Inferior parietal cortex (tissue), 1 donor: ENCODE results near the gene TFB1M.
"Not testable (repeated sequence)": the region's sequence is repeated elsewhere in the genome, so short reads cannot be mapped to it uniquely, and the experiment has no call there.

Source experiments
- DNase-seq: peaks from one replicate; pipeline ENCODE4 v3.0.0-alpha.2; 2016; ENCODE audit errors: extremely low spot score

TFB1M gene

GRCh38 chr6:155314092-155314772 is at the start of gene TFB1M:
TFB1M (minus strand) TSS chr6:155314484; CDS start chr6:155314428, 56 bp downstream.
- peak; percentile 99 for DNase-seq

DNA sequence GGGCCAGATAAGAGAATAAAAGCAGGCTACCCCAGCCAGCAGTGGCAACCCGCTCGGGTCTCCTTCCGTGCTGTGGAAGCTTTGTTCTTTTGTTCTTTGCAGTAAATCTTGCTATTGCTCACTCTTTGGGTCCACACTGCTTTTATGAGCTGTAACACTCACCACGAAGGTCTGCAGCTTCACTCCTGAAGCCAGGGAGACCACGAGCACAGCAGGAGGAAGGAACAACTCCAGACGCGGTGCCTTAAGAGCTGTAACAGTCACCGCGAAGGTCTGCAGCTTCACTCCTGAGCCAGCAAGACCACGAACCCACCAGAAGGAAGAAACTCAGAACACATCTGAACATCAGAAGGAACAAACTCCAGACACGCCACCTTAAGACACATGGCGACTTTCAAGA is 49.7 kb upstream of the TFB1M start:
- not testable (repeated sequence) for DNase-seq

DNA sequence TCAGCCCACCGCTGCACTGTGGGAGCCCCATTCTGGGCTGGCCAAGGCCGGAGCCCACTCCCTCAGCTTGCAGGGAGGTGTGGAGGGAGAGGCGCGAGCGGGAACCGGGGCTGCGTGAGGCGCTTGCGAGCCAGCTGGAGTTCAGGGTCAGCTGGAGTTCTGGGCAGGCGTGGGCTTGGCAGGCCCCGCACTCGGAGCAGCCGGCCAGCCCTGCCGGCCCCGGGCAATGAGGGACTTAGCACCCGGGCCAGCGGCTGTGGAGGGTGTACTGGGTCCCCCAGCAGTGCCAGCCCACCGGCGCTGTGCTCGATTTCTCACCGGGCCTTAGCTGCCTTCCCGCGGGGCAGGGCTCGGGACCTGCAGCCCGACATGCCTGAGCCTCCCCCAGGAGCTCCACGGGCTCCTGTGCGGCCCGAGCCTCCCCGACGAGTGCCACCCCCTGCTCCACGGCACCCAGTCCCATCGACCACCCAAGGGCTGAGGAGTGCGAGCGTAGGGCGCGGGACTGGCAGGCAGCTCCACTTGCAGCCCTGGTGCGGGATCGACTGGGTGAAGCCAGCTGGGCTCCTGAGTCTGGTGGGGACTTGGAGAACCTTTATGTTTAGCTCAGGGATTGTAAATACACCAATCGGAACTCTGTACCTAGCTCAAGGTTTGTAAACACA is 48.8 kb upstream of the TFB1M start:
- not testable (repeated sequence) for DNase-seq

DNA sequence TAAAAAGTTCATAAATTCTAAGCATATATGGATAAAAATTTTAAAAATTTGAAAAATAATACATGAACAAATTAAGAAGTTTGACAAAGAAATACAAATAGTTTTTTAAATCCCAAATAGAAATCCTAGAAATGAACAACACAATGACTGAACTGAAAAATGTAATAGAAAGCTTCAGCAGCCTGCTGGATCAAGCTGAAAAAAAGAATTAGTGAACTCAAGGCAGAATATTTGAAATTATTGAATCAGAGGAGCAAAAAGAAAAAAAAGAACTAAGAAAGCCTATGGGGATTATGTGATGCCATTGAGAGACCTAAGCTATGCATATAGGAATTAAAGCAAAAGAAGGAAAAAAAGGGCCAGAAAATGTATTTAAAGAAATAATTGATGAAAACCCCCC is 39.9 kb upstream of the TFB1M start:
- DNase-seq, result no peak

GRCh38 chr6:155352811-155353210 is 38.5 kb upstream of the TFB1M start:
- no peak for DNase-seq

GRCh38 chr6:155352130-155352420 is 37.8 kb upstream of the TFB1M start:
- no peak for DNase-seq

DNA sequence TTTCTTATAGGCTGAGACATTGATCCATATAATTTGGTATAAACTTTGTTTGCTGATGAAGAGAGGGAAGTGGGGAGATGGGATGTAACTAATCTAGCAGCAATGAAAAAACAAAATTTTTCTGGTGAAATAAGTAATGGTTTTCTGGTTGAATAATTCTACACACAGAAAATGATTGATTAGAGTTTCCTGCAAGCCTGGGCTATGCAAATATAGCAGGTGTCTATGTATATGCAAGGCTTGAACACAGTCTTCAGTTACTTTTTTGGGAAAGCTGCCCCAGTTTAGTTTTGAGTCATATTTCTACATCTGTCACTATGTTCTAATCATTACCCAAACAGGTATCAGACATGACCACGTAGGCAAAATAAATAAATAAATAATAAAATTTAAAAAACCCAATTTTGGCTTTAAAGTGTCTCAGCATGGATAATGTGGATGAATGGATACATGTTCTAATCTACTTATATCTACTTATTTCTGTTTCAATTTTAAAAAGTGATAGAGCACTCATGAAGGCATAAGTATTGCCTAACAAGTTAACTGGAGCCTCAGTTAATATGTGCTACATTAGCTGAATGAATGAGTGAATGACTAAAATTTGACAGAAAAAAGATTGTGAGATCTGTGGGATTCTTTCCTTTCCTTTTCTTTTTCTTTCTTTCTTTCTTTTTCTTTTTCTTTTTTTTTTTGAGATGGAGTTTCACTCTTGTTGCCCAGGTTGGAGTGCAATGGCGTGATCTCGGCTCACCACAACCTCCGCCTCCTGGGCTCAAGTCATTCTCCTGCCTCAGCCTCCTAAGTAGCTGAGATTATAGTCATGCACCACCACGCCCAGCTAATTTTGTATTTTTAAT is 37.2 kb upstream of the TFB1M start:
- no peak for DNase-seq

GRCh38 chr6:155349956-155350355 is 35.7 kb upstream of the TFB1M start:
- DNase-seq, result no peak

GRCh38 chr6:155349129-155349528 is 34.8 kb upstream of the TFB1M start:
- DNase-seq, result no peak

DNA sequence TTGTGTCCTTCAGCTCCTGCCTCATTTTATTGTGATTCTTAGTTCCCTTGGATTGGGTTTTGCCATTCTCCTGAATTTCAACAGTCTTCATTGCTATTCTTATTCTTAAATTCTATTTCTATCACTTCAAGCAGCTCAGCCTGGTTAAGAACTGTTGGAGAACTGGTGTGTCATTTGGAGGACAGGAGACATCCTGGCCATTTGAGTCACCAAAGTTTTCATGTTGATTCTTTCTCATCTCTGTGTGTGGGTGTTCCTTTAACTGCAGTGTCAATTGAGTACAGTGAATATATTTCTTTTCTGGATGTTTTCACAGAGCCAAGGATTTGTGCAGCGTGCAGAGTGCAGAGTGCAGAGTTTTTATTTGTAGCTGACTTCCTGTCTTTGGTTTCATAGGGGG is 33.5 kb upstream of the TFB1M start:
- no peak for DNase-seq

GRCh38 chr6:155346957-155347356 is 32.7 kb upstream of the TFB1M start:
- DNase-seq, result no peak

DNA sequence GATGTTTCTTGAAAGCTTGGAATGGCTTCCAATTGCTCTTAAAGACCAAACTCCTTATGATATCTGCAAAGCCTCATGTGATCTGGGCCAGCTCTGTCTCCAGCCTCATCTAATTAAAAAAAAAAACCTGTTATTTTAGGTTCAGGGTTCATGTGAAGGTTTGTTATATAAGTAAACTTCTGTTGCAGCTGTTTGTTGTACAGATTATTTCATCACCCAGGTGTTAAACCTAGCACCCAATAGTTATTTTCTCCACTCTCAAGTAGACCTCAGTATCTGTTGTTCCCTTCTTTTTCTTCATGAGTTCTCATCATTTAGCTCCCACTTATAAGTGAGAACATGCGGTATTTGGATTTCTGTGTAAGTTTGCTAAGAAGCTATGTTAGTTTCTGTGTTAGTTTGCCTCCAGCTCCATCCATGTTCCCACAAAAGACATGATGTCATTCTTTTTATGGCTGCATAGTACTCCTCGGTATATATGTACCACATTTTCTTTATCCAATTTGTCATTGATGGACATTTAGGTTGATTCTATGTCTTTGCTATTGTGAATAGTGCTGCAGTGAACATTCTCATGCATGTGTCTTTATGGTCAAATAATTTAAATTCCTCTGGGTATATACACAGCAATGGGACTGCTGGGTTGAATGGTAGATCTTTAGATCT is 30.2 kb upstream of the TFB1M start:
- no peak for DNase-seq

- no peak for DNase-seq
Measured at GRCh38 chr6:155341130-155341828, 27.0 kb upstream of the TFB1M start.

DNA sequence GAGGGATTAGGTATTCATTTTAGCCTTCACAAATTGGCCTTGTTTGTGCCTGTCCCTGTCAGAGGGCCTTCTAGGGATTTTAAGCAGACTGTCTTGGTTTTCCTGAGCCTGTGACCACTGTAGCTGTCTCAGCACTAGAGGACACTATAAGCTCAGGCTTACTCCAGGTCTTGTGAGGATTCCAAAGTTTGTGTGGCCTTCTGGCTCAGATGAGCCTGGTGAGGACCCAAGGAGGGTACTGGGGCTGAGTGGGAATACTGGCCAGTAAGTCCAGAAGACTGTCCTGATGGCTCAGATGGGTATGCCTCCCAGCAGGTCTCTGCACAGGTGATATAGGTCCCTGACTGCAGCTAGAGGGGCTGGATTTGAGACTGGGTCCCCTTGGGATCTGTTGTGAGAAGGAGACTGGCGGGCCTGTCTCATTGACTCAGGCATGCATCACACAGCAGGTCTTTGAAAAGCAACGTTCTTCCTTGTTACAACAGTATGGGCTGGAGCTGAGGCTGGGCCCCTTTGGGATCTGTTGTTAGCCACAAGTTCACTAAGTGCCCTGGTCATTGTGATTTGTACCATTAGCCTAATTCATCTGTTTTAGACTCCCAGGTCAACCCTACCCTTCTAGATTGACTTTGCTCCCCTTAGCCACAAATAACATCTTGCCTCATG is 26.3 kb upstream of the TFB1M start:
- no peak for DNase-seq

DNA sequence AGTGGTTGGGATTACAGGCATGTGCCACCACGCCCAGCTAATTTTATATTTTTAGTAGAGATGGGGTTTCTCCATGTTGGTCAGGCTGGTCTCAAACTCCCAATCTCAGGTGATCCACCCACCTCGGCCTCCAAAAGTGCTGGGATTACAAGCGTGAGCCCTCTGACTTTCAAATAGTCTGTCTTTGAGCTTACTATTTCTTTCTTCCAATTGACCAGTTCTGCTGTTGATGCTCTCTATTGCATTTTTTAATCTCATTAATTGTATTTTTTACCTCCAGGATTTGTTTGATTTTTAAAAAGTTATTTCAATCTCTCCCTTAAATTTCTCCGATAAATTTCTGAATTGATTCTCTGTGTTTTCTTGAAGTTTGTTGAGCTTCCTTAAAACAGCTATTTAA is 25.6 kb upstream of the TFB1M start:
- not testable (repeated sequence) for DNase-seq

DNA sequence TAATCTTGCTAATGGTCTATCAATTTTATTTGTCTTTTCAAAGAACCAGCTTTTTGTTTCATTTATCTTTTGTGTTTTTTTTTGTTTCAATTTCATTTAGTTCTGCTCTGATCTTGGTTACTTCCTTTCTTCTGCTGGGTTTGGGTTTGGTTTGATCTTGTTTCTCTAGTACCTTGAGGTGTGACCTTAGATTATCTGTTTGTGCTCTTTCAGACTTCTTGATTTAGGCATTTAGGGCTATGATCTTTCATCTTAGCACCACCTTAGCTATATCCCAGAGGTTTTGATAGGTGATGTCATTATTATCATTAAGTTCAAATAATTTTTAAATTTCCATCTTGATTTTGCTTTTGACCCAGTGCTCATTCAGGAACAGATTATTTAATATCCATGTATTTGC is 24.0 kb upstream of the TFB1M start:
- DNase-seq, result not testable (repeated sequence)

GRCh38 chr6:155335265-155335664 is 21.0 kb upstream of the TFB1M start:
- DNase-seq, result no peak

- not testable (repeated sequence) for DNase-seq
Measured at GRCh38 chr6:155334073-155334472, 19.8 kb upstream of the TFB1M start.

DNA sequence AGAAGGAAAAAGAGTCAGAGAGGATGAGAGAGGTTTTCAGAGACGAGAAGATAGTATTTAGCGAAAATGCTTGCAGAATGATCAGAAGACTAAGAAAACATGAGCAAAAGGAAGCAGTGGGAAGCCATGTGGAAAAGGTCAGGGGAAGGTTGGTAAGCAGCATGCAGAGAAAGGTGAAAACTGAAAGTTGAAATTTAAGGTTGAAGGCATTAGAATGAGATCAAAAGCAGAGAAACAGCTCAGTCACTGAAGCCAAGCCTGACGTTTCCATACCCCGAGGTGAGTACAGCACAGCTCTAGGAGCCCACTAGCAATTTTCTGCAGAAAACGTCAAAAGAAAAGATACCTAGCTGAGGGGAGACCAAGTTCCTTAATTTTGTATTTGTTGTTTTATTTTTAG is 19.1 kb upstream of the TFB1M start:
- DNase-seq, result no peak

- DNase-seq, result no peak
Measured at GRCh38 chr6:155330922-155331321, 16.6 kb upstream of the TFB1M start.

- no peak for DNase-seq
Measured at GRCh38 chr6:155330133-155330734, 15.9 kb upstream of the TFB1M start.
